GM19099 (cell line): ENCODE results near the gene ECEL1.

Experiments used
- POLR2A ChIP-seq: IDR thresholded peaks from 3 replicates; pipeline ENCODE4 v1.6.1; 2011; ENCODE audit warnings: low read depth; ENCODE audit not compliant: insufficient read length; ENCODE audit errors: extremely low read depth

The ECEL1 gene

GRCh38 chr2:232525791-232526371 is 38.2 kb upstream of the ECEL1 start, which contains the start of gene CHRND:
TSS of gene CHRND (plus strand) at chr2:232526160. CDS start at chr2:232526216, 56 bp downstream.
- no peak for TF ChIP-seq POLR2A

- TF ChIP-seq POLR2A, result no peak
These were observed 37.6 kb upstream of the ECEL1 start for GRCh38 chr2:232525199-232525598.

- no peak for TF ChIP-seq POLR2A
These were observed 37.1 kb upstream of the ECEL1 start for GRCh38 chr2:232524771-232525170.

- no peak for TF ChIP-seq POLR2A
These were observed 36.3 kb upstream of the ECEL1 start for GRCh38 chr2:232523682-232524597.

- TF ChIP-seq POLR2A, result no peak
These were observed 35.7 kb upstream of the ECEL1 start for GRCh38 chr2:232523402-232523681.

GRCh38 chr2:232522623-232523401 is 35.2 kb upstream of the ECEL1 start:
- no peak for TF ChIP-seq POLR2A

- no peak for TF ChIP-seq POLR2A
These were observed 34.5 kb upstream of the ECEL1 start for GRCh38 chr2:232521959-232522622.

GRCh38 chr2:232521098-232521497 is 33.5 kb upstream of the ECEL1 start:
- TF ChIP-seq POLR2A, result no peak

GRCh38 chr2:232520489-232520888 is 32.9 kb upstream of the ECEL1 start:
- TF ChIP-seq POLR2A, result no peak

- no peak for TF ChIP-seq POLR2A
These were observed 32.2 kb upstream of the ECEL1 start, which contains the start of gene PRSS56 for GRCh38 chr2:232519581-232520438. TSS of gene PRSS56 (plus strand) at chr2:232520388. CDS start at chr2:232520599, 211 bp downstream.

GRCh38 chr2:232518844-232519243 is 31.2 kb upstream of the ECEL1 start:
- TF ChIP-seq POLR2A, result no peak

- no peak for TF ChIP-seq POLR2A
These were observed 28.9 kb upstream of the ECEL1 start for GRCh38 chr2:232516551-232516950.

- no peak for TF ChIP-seq POLR2A
These were observed 28.0 kb upstream of the ECEL1 start for GRCh38 chr2:232515639-232516038.

GRCh38 chr2:232513353-232513752 is 25.7 kb upstream of the ECEL1 start:
- no peak for TF ChIP-seq POLR2A

- TF ChIP-seq POLR2A, result no peak
These were observed 25.0 kb upstream of the ECEL1 start for GRCh38 chr2:232512602-232513001.
